NCI-H146 treated with DMSO at 0.1 percent for 48 hours (cell line): ENCODE data around the gene PSMD2.

ENCODE experiments used
- DNase-seq: peaks from one replicate; lab custom pipeline; 2025; ENCODE audit not compliant: unreplicated experiment; lab: John Stamatoyannopoulos, UW

The PSMD2 gene

GRCh38 chr3:184277366-184277765 lies 21.7 kb upstream of the PSMD2 start:
- DNase-seq = no peak

- DNase-seq = no peak
These were observed 16.1 kb upstream of the PSMD2 start for GRCh38 chr3:184282941-184283340.

GRCh38 chr3:184283681-184284080 lies 15.4 kb upstream of the PSMD2 start:
- no peak for DNase-seq

- DNase-seq = peak; percentile 73
These were observed 14.3 kb upstream of the PSMD2 start for GRCh38 chr3:184284696-184285095.

GRCh38 chr3:184289426-184289938 lies 9.6 kb upstream of the PSMD2 start:
- peak; percentile 68 for DNase-seq

- no peak for DNase-seq
These were observed 8.7 kb upstream of the PSMD2 start for GRCh38 chr3:184290331-184290730.

GRCh38 chr3:184291044-184291737 lies 7.8 kb upstream of the PSMD2 start:
- no peak for DNase-seq

GRCh38 chr3:184291738-184292445 lies 7.1 kb upstream of the PSMD2 start:
- no peak for DNase-seq

GRCh38 chr3:184295771-184296170 lies 3.3 kb upstream of the PSMD2 start:
- no peak for DNase-seq

- DNase-seq = no peak
These were observed 2.4 kb upstream of the PSMD2 start for GRCh38 chr3:184296616-184297015.

GRCh38 chr3:184299488-184300377 lies 692 bp downstream of the PSMD2 start:
- peak; percentile 37 for DNase-seq

GRCh38 chr3:184300378-184300720 lies 1.3 kb downstream of the PSMD2 start:
- DNase-seq = no peak

GRCh38 chr3:184305577-184305976 lies 6.5 kb downstream of the PSMD2 start:
- DNase-seq = no peak

GRCh38 chr3:184306341-184306972 lies 7.4 kb downstream of the PSMD2 start:
- DNase-seq = no peak

- no peak for DNase-seq
These were observed 8.9 kb downstream of the PSMD2 start for GRCh38 chr3:184307915-184308314.

GRCh38 chr3:184308744-184309143 lies 9.7 kb downstream of the PSMD2 start:
- DNase-seq = no peak

- no peak for DNase-seq
These were observed 12.6 kb downstream of the PSMD2 start for GRCh38 chr3:184311633-184312032.

GRCh38 chr3:184314363-184314699 lies 15.3 kb downstream of the PSMD2 start, which contains the start of gene EIF4G1:
TSS of gene EIF4G1 (plus strand) at chr3:184314606. CDS start at chr3:184315797, 1,191 bp downstream.
- DNase-seq = peak; percentile 96

GRCh38 chr3:184314700-184315542 lies 15.9 kb downstream of the PSMD2 start:
- DNase-seq = peak; percentile 31

GRCh38 chr3:184315543-184315867 lies 16.5 kb downstream of the PSMD2 start:
- no peak for DNase-seq
